ENCODE results near the gene IFITM1.

DNA sequence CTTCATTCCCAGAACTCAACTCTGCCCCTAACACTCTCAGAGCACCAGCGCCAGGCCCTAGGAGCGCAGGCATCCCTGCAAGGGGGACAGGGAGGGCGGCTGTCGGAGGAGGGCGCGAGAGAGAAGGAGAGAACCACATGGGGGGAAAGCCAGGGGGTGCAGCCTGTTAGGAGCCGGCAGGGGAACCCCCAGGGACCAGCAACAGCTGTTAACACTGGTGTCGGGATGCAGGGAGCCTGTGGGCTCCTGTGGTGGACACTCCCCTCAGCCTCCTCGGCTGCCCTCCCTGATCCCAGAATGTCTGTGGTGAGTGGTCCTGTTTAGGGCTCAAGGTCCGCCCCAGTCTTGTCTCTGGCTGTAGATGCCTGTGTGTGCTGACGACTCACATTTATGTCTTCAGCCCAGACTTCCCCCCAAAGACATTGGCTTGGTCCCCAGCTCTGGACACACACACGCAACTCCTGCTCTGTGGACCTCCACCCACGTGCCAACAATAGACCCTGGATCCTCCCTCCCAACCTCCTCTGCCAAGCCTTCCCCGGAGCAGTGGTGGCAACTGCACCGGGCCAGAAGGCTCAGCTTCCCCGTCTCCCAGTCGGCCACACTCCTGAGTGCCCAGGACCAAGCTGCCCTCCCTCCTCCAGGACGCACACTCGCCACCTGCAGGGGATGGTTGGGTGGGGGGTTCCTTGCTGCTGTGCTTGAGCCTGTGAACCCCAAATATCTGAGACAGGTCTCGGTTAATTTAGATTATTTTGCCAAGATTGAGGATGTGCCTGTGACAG is 13.7 kb upstream of the IFITM1 start:
- TF ChIP-seq, protein P1, sequence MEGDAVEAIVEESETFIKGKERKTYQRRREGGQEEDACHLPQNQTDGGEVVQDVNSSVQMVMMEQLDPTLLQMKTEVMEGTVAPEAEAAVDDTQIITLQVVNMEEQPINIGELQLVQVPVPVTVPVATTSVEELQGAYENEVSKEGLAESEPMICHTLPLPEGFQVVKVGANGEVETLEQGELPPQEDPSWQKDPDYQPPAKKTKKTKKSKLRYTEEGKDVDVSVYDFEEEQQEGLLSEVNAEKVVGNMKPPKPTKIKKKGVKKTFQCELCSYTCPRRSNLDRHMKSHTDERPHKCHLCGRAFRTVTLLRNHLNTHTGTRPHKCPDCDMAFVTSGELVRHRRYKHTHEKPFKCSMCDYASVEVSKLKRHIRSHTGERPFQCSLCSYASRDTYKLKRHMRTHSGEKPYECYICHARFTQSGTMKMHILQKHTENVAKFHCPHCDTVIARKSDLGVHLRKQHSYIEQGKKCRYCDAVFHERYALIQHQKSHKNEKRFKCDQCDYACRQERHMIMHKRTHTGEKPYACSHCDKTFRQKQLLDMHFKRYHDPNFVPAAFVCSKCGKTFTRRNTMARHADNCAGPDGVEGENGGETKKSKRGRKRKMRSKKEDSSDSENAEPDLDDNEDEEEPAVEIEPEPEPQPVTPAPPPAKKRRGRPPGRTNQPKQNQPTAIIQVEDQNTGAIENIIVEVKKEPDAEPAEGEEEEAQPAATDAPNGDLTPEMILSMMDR (IDR thresholded peaks at IDR 0.05 in 4 of 5, conservative IDR thresholded peaks at IDR 0.05 in 1 of 5) = no peak
- TF ChIP-seq POLR2A (IDR thresholded peaks at IDR 0.05) = no peak

Data from gastrocnemius medialis (tissue), 4 donors.